ENCODE results near the gene SPOP.

Gene SPOP

GRCh38 chr17:49582789-49583188 lies 95.1 kb downstream of the SPOP start:
- no peak for DNase-seq

GRCh38 chr17:49582055-49582722 lies 95.7 kb downstream of the SPOP start:
- no peak for DNase-seq

GRCh38 chr17:49581648-49581998 lies 96.3 kb downstream of the SPOP start:
- DNase-seq: no peak

- no peak for DNase-seq
Observed at GRCh38 chr17:49580981-49581647, 96.8 kb downstream of the SPOP start.

- no peak for DNase-seq
Observed at GRCh38 chr17:49580055-49580721, 97.7 kb downstream of the SPOP start.

- DNase-seq: no peak
Observed at GRCh38 chr17:49579522-49579921, 98.4 kb downstream of the SPOP start.

- no peak for DNase-seq
Observed at GRCh38 chr17:49578952-49579500, 98.9 kb downstream of the SPOP start.

GRCh38 chr17:49578414-49578813 lies 99.5 kb downstream of the SPOP start:
- no peak for DNase-seq

GRCh38 chr17:49577963-49578362 lies 99.9 kb downstream of the SPOP start:
- no peak for DNase-seq

GRCh38 chr17:49577650-49577934 lies 100.3 kb downstream of the SPOP start:
- DNase-seq: no peak

GRCh38 chr17:49576917-49577649 lies 100.8 kb downstream of the SPOP start:
- no peak for DNase-seq

- no peak for DNase-seq
Observed at GRCh38 chr17:49576088-49576916, 101.6 kb downstream of the SPOP start.

GRCh38 chr17:49575679-49576087 lies 102.2 kb downstream of the SPOP start, which contains the start of gene NXPH3:
TSS of gene NXPH3 (plus strand) at chr17:49575871. CDS start at chr17:49576220, 349 bp downstream.
- peak; percentile 22 for DNase-seq

- no peak for DNase-seq
Observed at GRCh38 chr17:49574945-49575678, 102.8 kb downstream of the SPOP start.

GRCh38 chr17:49574323-49574781 lies 103.5 kb downstream of the SPOP start:
- no peak for DNase-seq

GRCh38 chr17:49573510-49574322 lies 104.2 kb downstream of the SPOP start:
- no peak for DNase-seq

- DNase-seq: no peak
Observed at GRCh38 chr17:49572806-49573420, 105.0 kb downstream of the SPOP start.

- no peak for DNase-seq
Observed at GRCh38 chr17:49572226-49572625, 105.7 kb downstream of the SPOP start.

GRCh38 chr17:49571764-49572163 lies 106.1 kb downstream of the SPOP start:
- no peak for DNase-seq

GRCh38 chr17:49571283-49571682 lies 106.6 kb downstream of the SPOP start:
- DNase-seq: no peak
